Spleen (tissue), 13 donors: ENCODE results near the gene RBMXL2. TPM values are rescaled to one million over a fixed set of nuclear protein-coding genes. Genes with fewer than 3 reads are reported as not detected.

Experiments
- DNase-seq: peaks from one replicate; pipeline ENCODE4 v3.0.0-alpha.2; 2020
- H3K27ac ChIP-seq, 8 donors: fragments of 200-600 bp; sonication (generic) in 7 of 8; 1 replicate in 4 of 8; 2 replicates in 4 of 8; pipeline versions ENCODE4 v1.5.0 to v1.8.0; 2016 to 2021; ENCODE audit warnings: inconsistent platforms in 4 of 8, mild to moderate bottlenecking in 4 of 8, moderate library complexity in 1 of 8
- H3K27me3 ChIP-seq, 7 donors: fragments of 200-600 bp; sonication (generic) in 6 of 7; replicated peaks in 1 of 7; 1 replicate in 4 of 7; 2 replicates in 3 of 7; pipeline versions ENCODE4 v1.5.0 to v1.8.0; 2016 to 2021; ENCODE audit warnings: inconsistent platforms in 3 of 7, mild to moderate bottlenecking in 1 of 7
- H3K36me3 ChIP-seq, 6 donors: fragments of 200-600 bp; sonication (generic) in 5 of 6; 1 replicate in 4 of 6; 2 replicates in 2 of 6; pipeline versions ENCODE4 v1.5.0 to v1.8.0; 2016 to 2021; ENCODE audit warnings: inconsistent platforms in 2 of 6
- H3K4me1 ChIP-seq, 6 donors: fragments of 200-600 bp; sonication (generic) in 5 of 6; 1 replicate in 3 of 6; 2 replicates in 3 of 6; pipeline versions ENCODE4 v1.5.0 to v1.8.0; 2016 to 2021; ENCODE audit warnings: inconsistent platforms in 3 of 6
- H3K4me3 ChIP-seq, 8 donors: fragments of 200-600 bp; sonication (generic) in 7 of 8; 1 replicate in 4 of 8; 2 replicates in 4 of 8; pipeline versions ENCODE4 v1.5.0 to v1.8.0; 2016 to 2021; ENCODE audit warnings: inconsistent platforms in 4 of 8, mild to moderate bottlenecking in 4 of 8, moderate library complexity in 2 of 8
- H3K9me3 ChIP-seq, 8 donors: fragments of 200-600 bp; sonication (generic) in 7 of 8; 1 replicate in 4 of 8; 2 replicates in 4 of 8; pipeline versions ENCODE4 v1.5.0 to v1.8.0; 2016 to 2021; ENCODE audit warnings: inconsistent platforms in 4 of 8
- CTCF ChIP-seq, 11 experiments: fragments of 200-600 bp in 7 of 11; fragments of 450-650 bp in 4 of 11; sonication (generic) in 4 of 11; IDR thresholded peaks in 8 of 11; conservative IDR thresholded peaks in 3 of 11; 1 replicate in 7 of 11; 2 replicates in 4 of 11; pipeline versions ENCODE4 v1.4.0 to v1.8.0; 2016 to 2021; ENCODE audit warnings: antibody characterized with exemption in 11 of 11, inconsistent platforms in 4 of 11, mild to moderate bottlenecking in 1 of 11
- POLR2A ChIP-seq, 3 donors: fragments of 450-650 bp; IDR thresholded peaks; one replicate each; pipeline ENCODE4 v1.5.1; 2017; ENCODE audit warnings: antibody characterized with exemption in 3 of 3, mild to moderate bottlenecking in 1 of 3
- POLR2AphosphoS5 ChIP-seq, 3 donors: sonication (generic); formaldehyde crosslinking; IDR thresholded peaks; one replicate each; pipeline ENCODE4 v1.5.1; 2017; ENCODE audit warnings: antibody characterized with exemption in 3 of 3
- WGBS, 5 donors: extraction: QIAGEN DNeasy Blood & Tissue Kit in 3 of 5; methylation state at CpG; one replicate each; pipeline versions ENCODE4 v1.1.5 to v1.1.7; 2013 to 2018; 5-methylcytosine and 5-hydroxymethylcytosine counted together
- intact Hi-C: fragments of 100-400 bp; cut with DNase I; formaldehyde crosslinking; loops from one replicate; pipeline ENCODE4 v1.15.0; 2023; ENCODE audit warnings: low total_unique reads
- long read RNA-seq, 2 donors: transcript quantifications; one replicate each; lab custom pipeline, GENCODE V29; 2026
- polyA plus RNA-seq, 3 donors: library from polyadenylated mRNA; stranded (reverse); fragments of 200-250 nt; gene quantifications; one replicate each; pipeline ENCODE4 v1.2.1, GENCODE V29; 2013
- total RNA-seq, 7 donors: library from RNA; depleted of rRNA in 3 of 7; stranded (reverse); fragments of >200 nt in 3 of 7; fragmentation: NEBNext Ultra II Directional in 4 of 7; extraction: Animal tissue kit (Norgen Biotek cat#: 25700) in 4 of 7; gene quantifications; one replicate each; pipeline versions ENCODE4 v1.1.0 to v1.2.1, GENCODE V29; 2016 to 2021
- donor health status: healthy with polysubstance abuse.
- donor health status: DM: no; HTN: no; CAD: no; lungs with moderate emphysema.
- donor health status: DM: no; HTN: no; CAD: no.
- donor health status: Bipolar disorder and iron deficiency.
- donor health status: healthy.
- donor health status: DM: no; HTN: no; CAD: no.
- donor health status: DM: yes; HTN: yes; CAD: no.

The RBMXL2 gene
- under 1 TPM in 4 of 7 donors, not detected in 3; 0.20 to 0.52 (median 0.45) TPM for total RNA-seq
- not detected for polyA plus RNA-seq
- long read RNA-seq, donor 1, result 0 reads
- long read RNA-seq, donor 2, result 0 reads

- DNase-seq, result no peak
- Histone ChIP-seq H3K27me3 (peaks cover 0 to 17% (median 0%) of the 10 kb centered on the region in 7 donors), H3K27ac (no peak within 1 kb of the TSS), H3K4me3 (no peak within 1 kb of the TSS), H3K9me3 (peaks cover 0 to 11% (median 0%) of the 10 kb centered on the region in 8 donors), H3K36me3 (no peaks in the 10 kb centered on the region), H3K4me1 (no peaks in the 10 kb centered on the region)
- TF ChIP-seq POLR2A (IDR thresholded peaks at IDR 0.05) (no peak), POLR2AphosphoS5 (IDR thresholded peaks at IDR 0.05) (no peak), CTCF (IDR thresholded peaks at IDR 0.05 in 8 of 11, conservative IDR thresholded peaks at IDR 0.05 in 3 of 11) (no peak)
- 63 to 95% (median 71%) methylated on average over 45 of the region's 45 CpGs for WGBS, 5 donors
- intact Hi-C loops, result no loop called here
Measured at GRCh38 chr11:7088921-7089320, at the start of gene RBMXL2. TSS of gene RBMXL2 (plus strand) at chr11:7088998. CDS start at chr11:7089121, 123 bp downstream.

- 67 to 84% (median 71%) methylated on average over 3 of the region's 3 CpGs for WGBS, 5 donors
- H3K4me3 ChIP-seq, result no peak overlapping the region
- no peaks in the 10 kb centered on the region for H3K27me3 ChIP-seq
- no peak overlapping the region for H3K27ac ChIP-seq
- intact Hi-C loops, result no loop called here
- TF ChIP-seq POLR2AphosphoS5 (IDR thresholded peaks at IDR 0.05) (no peak), CTCF (IDR thresholded peaks at IDR 0.05 in 8 of 11, conservative IDR thresholded peaks at IDR 0.05 in 3 of 11) (no peak), POLR2A (IDR thresholded peaks at IDR 0.05) (no peak)
- no peaks in the 10 kb centered on the region for H3K9me3 ChIP-seq
- DNase-seq, result no peak
- H3K4me1 ChIP-seq, result no peaks in the 10 kb centered on the region
- H3K36me3 ChIP-seq, result no peaks in the 10 kb centered on the region
Measured at GRCh38 chr11:7046474-7047175, 42.2 kb upstream of the RBMXL2 start.

GRCh38 chr11:7050191-7050590, 38.6 kb upstream of the RBMXL2 start:
- Histone ChIP-seq H3K27ac (no peak overlapping the region), H3K27me3 (no peaks in the 10 kb centered on the region), H3K9me3 (no peaks in the 10 kb centered on the region), H3K4me3 (no peak overlapping the region), H3K36me3 (no peaks in the 10 kb centered on the region), H3K4me1 (no peaks in the 10 kb centered on the region)
- TF ChIP-seq POLR2A (IDR thresholded peaks at IDR 0.05) (no peak), POLR2AphosphoS5 (IDR thresholded peaks at IDR 0.05) (no peak), CTCF (IDR thresholded peaks at IDR 0.05 in 8 of 11, conservative IDR thresholded peaks at IDR 0.05 in 3 of 11) (no peak)
- WGBS, 5 donors, result 70 to 95% (median 88%) methylated on average over 1 of the region's 1 CpG
- no peak for DNase-seq
- intact Hi-C loops, result no loop called here

- H3K4me1 ChIP-seq, result no peaks in the 10 kb centered on the region
- DNase-seq, result no peak
- H3K36me3 ChIP-seq, result no peaks in the 10 kb centered on the region
- no peaks in the 10 kb centered on the region for H3K9me3 ChIP-seq
- TF ChIP-seq CTCF (IDR thresholded peaks at IDR 0.05 in 8 of 11, conservative IDR thresholded peaks at IDR 0.05 in 3 of 11) (no peak), POLR2AphosphoS5 (IDR thresholded peaks at IDR 0.05) (no peak), POLR2A (IDR thresholded peaks at IDR 0.05) (no peak)
- no peak overlapping the region for H3K27ac ChIP-seq
- no peaks in the 10 kb centered on the region for H3K27me3 ChIP-seq
- no peak overlapping the region for H3K4me3 ChIP-seq
- 62 to 83% (median 70%) methylated on average over 6 of the region's 6 CpGs for WGBS, 5 donors
- intact Hi-C loops, result no loop called here
Measured at GRCh38 chr11:7056828-7057513, 31.8 kb upstream of the RBMXL2 start.
